GM10847 (cell line): ENCODE results near the gene CHD5.

ENCODE experiments used
- POLR2A ChIP-seq: IDR thresholded peaks from 2 replicates; pipeline ENCODE4 v1.6.1; 2011; ENCODE audit not compliant: insufficient read length; ENCODE audit errors: extremely low read depth

Gene CHD5

GRCh38 chr1:6124341-6124740 is 55.8 kb downstream of the CHD5 start:
- TF ChIP-seq POLR2A = no peak

GRCh38 chr1:6123816-6124215 is 56.3 kb downstream of the CHD5 start:
- no peak for TF ChIP-seq POLR2A

- TF ChIP-seq POLR2A = no peak
Measured at GRCh38 chr1:6123083-6123482, 57.0 kb downstream of the CHD5 start.

GRCh38 chr1:6121651-6122370 is 58.3 kb downstream of the CHD5 start:
- no peak for TF ChIP-seq POLR2A

GRCh38 chr1:6121021-6121421 is 59.1 kb downstream of the CHD5 start:
- TF ChIP-seq POLR2A = no peak

- no peak for TF ChIP-seq POLR2A
Measured at GRCh38 chr1:6118415-6118814, 61.7 kb downstream of the CHD5 start.

GRCh38 chr1:6117624-6118023 is 62.5 kb downstream of the CHD5 start:
- TF ChIP-seq POLR2A = no peak

GRCh38 chr1:6117064-6117463 is 63.1 kb downstream of the CHD5 start:
- TF ChIP-seq POLR2A = no peak

- no peak for TF ChIP-seq POLR2A
Measured at GRCh38 chr1:6116137-6116536, 64.0 kb downstream of the CHD5 start.

- TF ChIP-seq POLR2A = no peak
Measured at GRCh38 chr1:6113745-6114144, 66.4 kb downstream of the CHD5 start.

- TF ChIP-seq POLR2A = no peak
Measured at GRCh38 chr1:6113116-6113515, 67.0 kb downstream of the CHD5 start.

GRCh38 chr1:6112690-6113005 is 67.5 kb downstream of the CHD5 start:
- no peak for TF ChIP-seq POLR2A

- TF ChIP-seq POLR2A = no peak
Measured at GRCh38 chr1:6111991-6112689, 68.0 kb downstream of the CHD5 start.

- no peak for TF ChIP-seq POLR2A
Measured at GRCh38 chr1:6111571-6111970, 68.5 kb downstream of the CHD5 start.

GRCh38 chr1:6110326-6110725 is 69.8 kb downstream of the CHD5 start:
- no peak for TF ChIP-seq POLR2A

GRCh38 chr1:6109688-6110087 is 70.4 kb downstream of the CHD5 start:
- no peak for TF ChIP-seq POLR2A
